GM12878 (cell line): ENCODE results near the gene TNF. TPM values are rescaled to one million over a fixed set of nuclear protein-coding genes. Genes with fewer than 3 reads are reported as not detected.
A peak's percentile ranks its signal among the peaks of the same experiment; 100 is the strongest.

Source experiments
- ATF7 ChIP-seq: fragments of 450-650 bp; IDR thresholded peaks from 2 replicates; pipeline ENCODE4 v1.6.1; 2016; ENCODE audit warnings: low read depth, mild to moderate bottlenecking
- E4F1 ChIP-seq: fragments of 450-650 bp; IDR thresholded peaks from 2 replicates; pipeline ENCODE4 v1.6.1; 2018; ENCODE audit warnings: borderline replicate concordance, mild to moderate bottlenecking; ENCODE audit not compliant: partially characterized antibody
- EP300 ChIP-seq, 2 experiments: fragments of 150-350 bp in 1 of 2; IDR thresholded peaks; 2 replicates each; pipeline ENCODE4 v1.6.1; 2011 to 2012; ENCODE audit warnings: low read depth in 2 of 2, low read length in 2 of 2, borderline replicate concordance in 1 of 2, improper control_type of control experiment in 1 of 2, inconsistent platforms in 1 of 2; ENCODE audit not compliant: control insufficient read depth in 1 of 2
- GATAD2B ChIP-seq: fragments of 450-650 bp; conservative IDR thresholded peaks from 2 replicates; pipeline ENCODE4 v1.6.1; 2017; ENCODE audit warnings: low read depth, mild to moderate bottlenecking, moderate library complexity
- IRF3 ChIP-seq: fragments of 450-650 bp; IDR thresholded peaks from 2 replicates; pipeline ENCODE4 v1.6.1; 2014; ENCODE audit warnings: mild to moderate bottlenecking
- KAT2A ChIP-seq: conservative IDR thresholded peaks from 2 replicates; pipeline ENCODE4 v1.6.1; 2011; ENCODE audit warnings: low read depth, low read length; ENCODE audit not compliant: control insufficient read depth
- RAD21 ChIP-seq: IDR thresholded peaks from 2 replicates; pipeline ENCODE4 v1.6.1; 2011; ENCODE audit warnings: mild to moderate bottlenecking, low read depth, low read length, moderate library complexity; ENCODE audit not compliant: insufficient read depth
- RAD51 ChIP-seq: fragments of 450-650 bp; IDR thresholded peaks from 2 replicates; pipeline ENCODE4 v1.6.1; 2016; ENCODE audit warnings: moderate library complexity, mild to moderate bottlenecking, inconsistent platforms
- REST ChIP-seq: IDR thresholded peaks from 2 replicates; pipeline ENCODE4 v1.6.1; 2012; ENCODE audit warnings: mild to moderate bottlenecking, low read depth, low read length
- ZBTB4 ChIP-seq: fragments of 450-650 bp; formaldehyde crosslinking; IDR thresholded peaks from 2 replicates; pipeline ENCODE4 v1.4.0; 2022; ENCODE audit warnings: mild to moderate bottlenecking, moderate library complexity
- ZBTB40 ChIP-seq: fragments of 450-650 bp; IDR thresholded peaks from 2 replicates; pipeline ENCODE4 v1.6.1; 2016; ENCODE audit warnings: mild to moderate bottlenecking, moderate library complexity, borderline replicate concordance
- ZZZ3 ChIP-seq: IDR thresholded peaks from 2 replicates; pipeline ENCODE4 v1.6.1; 2011; ENCODE audit warnings: low read depth; ENCODE audit not compliant: control insufficient read depth, insufficient read length
- polyA plus RNA-seq, 11 experiments: library from polyadenylated mRNA; depleted of rRNA in 4 of 11; unstranded in 6 of 11; stranded (reverse) in 5 of 11; fragments of >200 nt; fragmentation: Nextera tagmentation in 4 of 11; fragmentation: Illumina TruSeq in 1 of 11; extraction: Ambion mirVana in 4 of 11; extraction: Trizol in 1 of 11; gene quantifications; 1 replicate in 1 of 11; 2 replicates in 10 of 11; pipeline versions ENCODE4 v1.2.1 to v1.2.3, GENCODE V29; 2011 to 2016; ENCODE audit warnings: inconsistent platforms in 2 of 11, missing spikeins in 2 of 11, low read depth in 1 of 11
- total RNA-seq, 4 experiments: library from RNA; depleted of rRNA in 3 of 4; stranded (reverse); fragments of >200 nt in 3 of 4; fragmentation: Illumina TruSeq in 1 of 4; extraction: Trizol in 1 of 4; gene quantifications; 2 replicates each; pipeline versions ENCODE4 v1.2.1 to v1.2.3, GENCODE V29; 2013 to 2021

TNF gene
- total and polyA plus RNA-seq, 10 of the 15 experiments (the other 5 are each of a cell fraction or from before 2014, with no cell fraction given) = 18.0 to 94.8 (median 61.9) TPM

- TF ChIP-seq KAT2A (no peak; the same call in 1 of the 2 replicates), ZBTB40 (peak; percentile 90), EP300 (IDR thresholded peaks at IDR 0.05; ENCODE audit: borderline replicate concordance in 1 of 2, control insufficient read depth in 1 of 2, low read depth in 2 of 2, low read length in 2 of 2) (no peak), IRF3 (peak; percentile 54; the same call in 1 of the 2 replicates), GATAD2B (peak; percentile 88), ATF7 (peak; percentile 60; the same call in 1 of the 2 replicates), RAD51 (no peak), REST (peak; percentile 61), ZBTB4 (CRISPR knock-in tag) (no peak), E4F1 (peak; percentile 76), RAD21 (no peak), ZZZ3 (peak; percentile 94)
Measured at GRCh38 chr6:31541658-31542521, 33.5 kb upstream of the TNF start, which contains the start of gene DDX39B (continued).
